ENCODE results near the gene EPG5. TPM values are rescaled to one million over a fixed set of nuclear protein-coding genes. Genes with fewer than 3 reads are reported as not detected.
"Not testable (repeated sequence)": the region's sequence is repeated elsewhere in the genome, so short reads cannot be mapped to it uniquely, and the experiment has no call there.

The EPG5 gene
- total RNA-seq, 1 experiment from 2014 or later = 11.0 TPM

DNA sequence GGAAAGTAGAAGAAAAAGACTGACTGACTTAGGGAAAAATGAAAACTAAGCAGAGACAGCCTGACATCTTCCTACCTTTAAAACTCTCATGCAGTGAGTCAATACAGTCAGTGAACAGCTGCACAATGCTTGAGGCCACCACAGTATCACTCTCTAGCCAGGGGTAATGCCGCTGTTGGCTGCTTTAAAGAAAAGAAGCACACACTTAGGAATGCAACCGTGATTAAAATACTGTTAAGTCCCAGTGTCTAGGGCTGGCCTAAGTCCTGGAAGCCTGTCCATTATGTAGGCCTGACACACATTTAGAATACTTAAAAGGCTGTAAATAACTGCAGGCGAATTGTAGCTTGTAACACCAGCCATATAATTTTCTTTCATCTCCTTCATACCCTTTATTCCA, 91.0 kb downstream of the EPG5 start:
- DNase-seq (ENCODE audit: extremely low read depth, low read depth) = no peak

DNA sequence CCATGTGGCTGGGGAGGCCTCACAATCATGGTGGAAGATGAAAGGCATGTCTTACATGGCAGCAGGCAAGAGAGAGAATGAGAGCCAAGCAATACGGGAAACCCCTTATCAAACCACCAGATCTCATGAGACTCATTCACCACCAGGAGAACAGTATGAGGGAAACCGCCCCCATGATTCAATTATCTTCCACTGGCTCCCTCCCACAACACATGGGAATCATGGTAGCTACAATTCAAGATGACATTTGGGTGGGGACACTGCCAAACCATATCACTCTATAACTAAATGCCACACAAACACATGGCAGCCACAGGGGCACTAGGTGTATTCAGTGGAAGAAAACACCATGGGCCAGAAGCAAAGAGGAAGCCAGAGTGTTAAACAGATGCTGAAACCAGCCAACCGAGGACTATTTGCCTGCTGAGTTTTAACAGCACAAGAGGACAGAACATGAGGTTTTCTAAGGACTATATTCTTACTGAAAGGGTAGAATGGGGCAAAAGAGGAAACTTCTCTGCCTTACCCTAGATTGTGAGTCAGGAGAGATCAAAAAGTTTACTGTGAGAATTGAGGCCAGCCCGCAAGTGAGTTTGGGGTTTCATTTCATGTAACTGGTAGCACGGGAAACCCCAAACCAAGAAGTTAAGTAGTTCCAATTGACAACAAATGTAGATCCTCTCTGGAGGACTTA, 92.5 kb downstream of the EPG5 start:
- no peak for DNase-seq (ENCODE audit: extremely low read depth, low read depth)

DNA sequence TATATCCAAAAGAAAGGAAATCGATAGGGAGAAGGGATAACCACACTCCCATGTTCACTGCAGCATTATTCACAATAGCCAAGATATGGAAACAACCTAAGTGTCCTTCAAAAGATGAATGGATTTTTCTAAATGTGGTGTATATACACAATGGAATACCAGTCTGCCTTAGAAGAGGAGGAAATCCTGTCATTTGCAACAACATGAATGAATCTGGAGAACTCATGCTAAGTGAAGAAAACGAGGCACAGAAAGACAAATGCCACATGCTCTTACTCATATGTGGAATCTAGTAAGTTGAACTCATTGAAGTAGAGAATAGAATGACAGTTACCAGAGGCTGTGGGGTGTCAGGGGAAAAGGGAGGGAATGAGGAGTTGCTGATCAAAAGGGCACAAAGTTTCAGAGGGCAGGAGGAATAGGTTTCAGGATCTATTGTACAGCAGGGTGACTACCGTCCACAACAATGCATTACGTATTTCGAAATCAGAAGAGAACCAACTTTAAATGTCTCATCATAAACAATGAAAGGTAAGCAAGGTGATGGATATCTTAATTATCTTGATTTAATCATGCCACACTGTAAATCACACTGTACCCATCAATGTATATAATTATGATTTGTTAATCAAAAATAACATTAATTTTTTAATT, 95.6 kb downstream of the EPG5 start:
- no peak for DNase-seq (ENCODE audit: extremely low read depth, low read depth)

DNA sequence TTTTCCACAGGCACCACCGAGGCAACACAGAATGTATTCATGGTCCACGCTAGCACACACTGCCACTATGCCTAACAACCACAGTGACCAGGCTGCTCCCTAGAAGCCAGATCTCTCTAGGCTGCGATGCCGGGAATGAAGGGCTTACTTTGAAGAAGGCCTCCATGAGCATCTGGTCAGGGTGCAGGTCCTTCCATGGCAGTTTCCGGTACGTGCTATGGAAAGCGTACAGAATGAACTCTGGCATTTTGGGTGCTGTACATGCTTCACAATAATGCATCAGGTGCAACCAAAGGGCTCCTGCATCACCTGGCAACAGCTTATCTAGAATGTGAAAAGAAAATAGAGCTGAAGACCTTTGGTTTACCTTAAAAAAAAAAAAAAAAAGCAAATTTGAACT, 96.7 kb downstream of the EPG5 start:
- DNase-seq (ENCODE audit: extremely low read depth, low read depth) = no peak

DNA sequence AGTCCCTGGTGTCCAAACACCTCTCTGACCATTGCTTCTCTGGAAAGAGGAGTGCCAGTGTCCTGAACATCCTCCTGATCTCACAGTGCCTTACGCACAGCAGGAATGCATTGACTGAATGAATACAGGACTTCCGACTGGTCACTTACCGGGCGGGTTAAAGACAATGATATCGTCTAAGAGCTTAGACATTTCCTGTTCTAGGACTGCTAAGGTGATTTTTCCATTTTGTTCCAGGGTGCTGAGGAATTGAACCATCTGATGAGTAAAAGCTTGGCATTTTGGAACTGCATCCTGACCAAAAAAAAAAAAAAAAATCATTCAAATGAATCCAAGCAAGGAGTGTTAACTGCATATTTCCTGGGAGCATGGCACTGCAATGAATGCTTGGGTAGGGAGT, 101.7 kb downstream of the EPG5 start:
- DNase-seq (ENCODE audit: extremely low read depth, low read depth) = no peak

DNA sequence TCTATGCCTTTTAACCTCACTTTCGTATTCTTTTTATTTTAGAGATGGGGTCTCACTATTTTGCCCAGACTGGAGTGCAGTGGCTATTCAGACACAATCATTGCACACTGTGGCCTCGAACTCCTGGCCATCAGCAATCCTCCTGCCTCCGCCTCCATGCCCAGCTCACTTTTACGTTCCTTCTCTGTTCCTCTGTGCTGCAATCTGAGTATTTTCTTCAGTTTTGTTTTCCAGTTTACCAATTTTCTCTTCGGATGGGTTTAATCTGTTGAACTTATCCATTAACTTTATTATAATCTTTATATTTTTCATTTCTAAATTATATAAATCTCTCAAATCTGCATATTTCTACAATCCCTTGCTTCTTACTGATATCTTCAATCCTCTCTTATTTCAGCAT, 103.0 kb downstream of the EPG5 start:
- no peak for DNase-seq (ENCODE audit: extremely low read depth, low read depth)

DNA sequence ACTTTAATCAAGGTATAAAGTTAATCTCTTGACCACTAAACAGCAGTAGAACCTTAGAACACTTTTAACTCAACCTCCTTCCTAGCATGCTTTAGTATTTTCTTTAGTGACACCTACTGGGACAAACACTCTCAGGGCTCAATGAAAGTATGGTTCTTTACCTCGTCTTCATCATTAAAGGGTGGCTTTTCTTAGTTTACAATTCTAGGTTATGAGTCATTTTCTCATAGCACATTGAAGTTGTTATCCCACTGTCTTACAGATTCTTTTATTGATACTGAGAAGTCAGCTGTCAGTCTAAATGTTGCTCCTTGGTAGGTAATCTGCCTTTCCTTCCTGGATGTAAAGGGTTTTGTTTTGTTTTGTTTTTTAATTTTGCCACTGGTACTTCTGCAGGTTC, 103.7 kb downstream of the EPG5 start:
- DNase-seq (ENCODE audit: extremely low read depth, low read depth) = no peak

DNA sequence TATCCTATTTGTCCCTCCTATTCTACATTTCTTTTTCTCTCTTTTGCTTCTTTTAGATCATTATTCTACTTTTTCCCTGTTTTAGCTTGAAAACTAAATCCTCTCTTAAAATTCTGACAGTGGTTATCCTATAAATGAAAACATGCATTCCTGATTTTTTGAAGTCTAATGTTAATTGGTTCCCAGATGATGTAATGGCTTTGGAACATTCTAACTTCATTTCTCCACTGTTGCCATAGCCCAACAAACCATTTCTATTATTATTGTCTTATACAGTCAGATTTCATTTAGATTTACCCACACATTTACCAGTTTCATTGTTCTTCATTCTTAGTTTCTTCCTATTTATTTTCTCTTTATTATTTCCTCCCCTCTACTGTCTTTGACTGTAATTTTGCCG, 105.2 kb downstream of the EPG5 start:
- no peak for DNase-seq (ENCODE audit: extremely low read depth, low read depth)

DNA sequence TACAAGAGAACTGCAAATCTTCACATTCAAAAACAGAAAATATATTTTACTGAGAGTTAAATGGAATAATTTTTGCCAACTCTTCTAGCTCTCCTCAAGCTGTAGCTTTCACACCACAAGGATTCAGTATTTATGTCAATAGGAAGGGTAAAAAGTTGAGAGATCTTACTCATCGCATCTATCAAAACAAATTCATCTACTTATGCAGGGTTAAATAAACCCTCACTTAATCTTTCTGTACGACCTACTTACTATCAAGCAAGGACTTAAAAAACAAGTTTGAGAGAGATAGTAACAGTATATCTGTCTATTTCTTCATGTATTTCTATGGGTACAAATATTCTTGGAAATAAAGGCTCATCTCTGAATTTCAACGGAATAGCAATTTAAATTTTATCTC, 106.2 kb downstream of the EPG5 start:
- no peak for DNase-seq (ENCODE audit: extremely low read depth, low read depth)

DNA sequence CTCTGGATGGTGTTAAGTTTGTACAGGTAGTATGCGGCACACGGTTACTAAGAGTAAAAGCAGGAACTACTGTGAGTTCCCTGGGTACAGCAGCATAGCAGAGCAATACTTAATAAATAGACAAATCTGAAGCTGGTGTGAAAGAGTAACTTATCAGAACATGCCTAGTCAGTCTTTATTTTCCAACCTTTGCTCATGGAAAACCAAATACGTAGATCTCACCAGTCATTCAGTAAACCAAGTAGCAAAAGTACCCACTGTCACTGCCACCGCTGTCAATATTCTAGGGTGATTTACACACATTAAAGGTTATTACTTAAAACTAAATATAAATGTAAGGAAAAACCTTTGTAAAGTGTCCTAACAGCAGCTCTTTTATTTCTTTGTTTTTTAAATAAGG, 106.6 kb downstream of the EPG5 start:
- DNase-seq (ENCODE audit: extremely low read depth, low read depth) = no peak

DNA sequence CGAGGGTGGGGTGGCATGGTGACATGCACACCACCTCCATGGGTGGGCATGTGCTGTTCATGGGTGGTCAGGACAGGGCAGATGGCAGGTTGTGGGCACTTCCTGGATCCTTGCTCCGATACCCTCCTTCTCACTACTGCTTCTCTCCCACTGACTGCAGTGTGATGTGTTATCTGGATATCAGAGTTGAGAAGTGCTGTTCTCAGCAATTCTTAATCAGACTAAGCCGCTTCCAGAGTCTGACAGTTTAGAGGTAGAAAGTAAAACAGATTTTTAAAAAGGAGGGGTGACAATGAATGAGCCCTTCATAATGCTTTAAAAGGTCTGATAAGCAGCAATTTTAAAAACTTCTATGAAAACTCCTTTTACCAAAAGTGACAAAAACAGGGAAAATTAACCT, 107.8 kb downstream of the EPG5 start:
- no peak for DNase-seq (ENCODE audit: extremely low read depth, low read depth)

DNA sequence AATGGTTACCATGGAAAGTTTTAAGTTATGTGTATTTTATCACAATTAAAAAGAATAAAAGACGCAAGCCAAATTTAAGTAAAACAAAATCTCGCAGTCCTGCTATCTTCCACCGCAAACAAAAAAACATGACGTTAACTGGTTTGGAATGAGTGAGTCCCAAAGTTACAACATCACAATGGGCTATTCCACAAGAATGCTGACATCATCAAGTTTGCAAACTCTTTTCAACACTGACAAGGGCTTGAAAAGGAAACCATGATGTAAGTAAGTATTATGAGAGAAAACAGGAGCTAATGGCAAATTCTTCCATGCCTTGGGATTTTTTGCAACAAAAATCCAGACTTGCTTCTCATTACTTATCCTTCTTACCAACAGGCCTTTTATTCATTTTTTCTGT, 110.6 kb downstream of the EPG5 start:
- no peak for DNase-seq (ENCODE audit: extremely low read depth, low read depth)

DNA sequence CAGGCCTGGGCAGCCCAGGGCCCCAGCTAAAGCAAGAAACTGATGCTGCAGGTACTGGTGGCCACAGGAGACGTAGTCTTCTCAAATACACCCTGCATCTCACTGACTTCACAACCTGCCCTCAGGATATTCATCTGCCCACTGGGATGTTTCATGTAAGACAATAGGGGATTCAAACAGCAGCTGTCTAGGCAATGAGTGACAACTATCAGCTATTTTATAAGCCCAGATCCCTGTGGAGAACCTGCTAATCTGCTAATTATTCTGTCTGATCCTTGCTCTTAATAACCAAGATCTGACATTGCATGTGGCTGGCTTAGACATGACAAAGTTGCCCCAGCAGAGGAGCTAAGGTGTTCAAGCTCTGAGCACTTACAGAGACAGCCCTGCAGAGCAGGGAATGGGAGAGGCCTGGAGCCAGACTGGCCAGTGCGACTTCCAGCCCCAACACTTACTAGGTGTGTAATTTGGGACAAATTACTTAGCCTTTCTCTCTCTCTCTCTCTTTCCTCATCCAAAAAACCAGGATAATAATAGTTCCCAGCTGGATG, 113.0 kb downstream of the EPG5 start:
- no peak for DNase-seq (ENCODE audit: extremely low read depth, low read depth)

DNA sequence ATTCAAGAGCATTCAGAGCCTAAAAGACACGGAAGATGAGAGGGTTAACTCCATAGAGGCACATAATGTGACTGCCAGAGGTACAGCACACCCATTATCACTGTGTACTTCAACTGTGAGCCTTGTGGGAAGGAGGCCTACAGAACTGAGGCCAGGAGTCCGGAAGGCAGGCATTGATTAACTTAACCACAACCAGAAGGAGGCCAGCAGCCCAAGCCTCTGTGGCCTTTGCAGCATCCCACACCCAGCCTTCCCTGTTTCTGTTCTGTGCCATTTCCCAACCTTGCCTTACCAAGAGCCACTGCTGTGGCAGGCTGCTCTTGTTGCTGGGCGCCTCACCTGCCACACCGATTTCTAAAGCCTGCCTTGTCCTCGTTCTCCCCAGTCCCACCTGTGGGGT, 114.5 kb downstream of the EPG5 start:
- DNase-seq (ENCODE audit: extremely low read depth, low read depth) = no peak

DNA sequence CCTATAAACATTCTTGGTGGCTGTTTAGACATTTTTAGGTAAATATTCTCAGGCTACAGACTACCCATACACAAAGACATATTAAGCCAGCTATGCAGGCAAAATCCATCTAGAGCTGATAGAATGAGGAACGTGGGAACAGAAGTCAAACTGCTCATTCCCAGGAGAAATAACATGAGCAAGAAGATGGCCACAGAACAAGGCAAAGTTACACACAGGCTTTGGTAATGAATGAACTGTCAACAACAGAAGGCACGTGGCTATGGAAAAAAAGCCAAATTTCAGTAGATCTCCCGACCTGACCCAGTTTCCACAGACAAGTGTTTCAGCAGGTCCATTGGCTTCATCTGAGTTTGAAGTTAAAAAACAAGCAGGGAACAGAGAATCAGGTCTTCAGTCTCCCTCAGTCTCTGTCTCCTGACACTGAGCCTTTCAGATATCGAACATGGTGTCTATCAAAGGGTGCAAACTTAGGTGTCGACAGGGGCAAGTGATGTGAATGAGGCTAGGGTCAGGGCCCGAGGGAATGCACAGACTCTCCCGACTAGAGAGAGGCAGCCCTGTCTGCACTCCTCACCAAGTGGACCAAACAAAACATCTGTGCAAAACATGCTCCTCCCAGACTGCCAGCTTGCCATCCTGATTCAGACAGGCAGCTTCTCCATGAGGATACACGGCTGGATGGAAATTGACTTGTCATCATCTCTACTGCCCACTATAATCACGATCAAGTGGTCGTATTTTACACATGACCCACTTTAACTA, 115.8 kb downstream of the EPG5 start:
- no peak for DNase-seq (ENCODE audit: extremely low read depth, low read depth)

DNA sequence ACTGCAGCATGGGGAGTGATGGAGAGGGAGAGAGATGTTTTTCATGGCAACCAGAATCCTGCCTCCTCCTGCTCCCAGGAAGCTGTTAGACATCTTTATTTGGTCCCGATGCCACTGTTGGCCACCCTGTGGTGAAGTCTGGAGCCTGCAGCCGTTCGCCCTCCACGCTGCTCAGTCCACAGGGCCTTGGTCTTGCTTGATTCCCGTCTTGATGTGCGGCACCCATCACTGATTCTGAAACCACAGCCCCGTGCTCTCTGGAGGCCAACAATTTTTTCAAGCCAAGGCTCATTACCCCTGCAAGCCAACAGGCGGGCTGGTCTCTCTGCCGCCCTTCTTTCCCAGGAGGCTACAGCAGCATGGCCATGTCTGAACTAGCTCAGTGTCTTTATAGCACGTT, 117.1 kb downstream of the EPG5 start:
- no peak for DNase-seq (ENCODE audit: extremely low read depth, low read depth)

DNA sequence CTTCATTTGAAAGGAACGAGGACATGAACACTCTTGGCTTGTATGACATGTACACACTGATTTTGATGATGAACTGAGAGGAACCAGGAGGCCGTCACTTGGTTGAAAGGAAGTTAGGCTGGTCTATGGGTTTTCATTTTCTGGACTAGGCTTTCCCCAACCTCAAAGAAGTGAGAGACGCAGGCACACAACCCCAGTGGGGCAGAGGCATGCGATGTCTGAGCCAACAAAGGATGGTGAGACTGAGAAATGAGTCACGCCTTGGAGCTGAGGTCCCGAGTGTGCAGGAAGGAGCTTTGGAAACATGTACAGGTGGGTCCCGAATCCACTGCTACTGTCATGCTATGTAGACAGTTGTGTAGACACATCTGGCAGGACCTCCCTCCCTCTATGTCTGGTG, 117.6 kb downstream of the EPG5 start:
- no peak for DNase-seq (ENCODE audit: extremely low read depth, low read depth)

DNA sequence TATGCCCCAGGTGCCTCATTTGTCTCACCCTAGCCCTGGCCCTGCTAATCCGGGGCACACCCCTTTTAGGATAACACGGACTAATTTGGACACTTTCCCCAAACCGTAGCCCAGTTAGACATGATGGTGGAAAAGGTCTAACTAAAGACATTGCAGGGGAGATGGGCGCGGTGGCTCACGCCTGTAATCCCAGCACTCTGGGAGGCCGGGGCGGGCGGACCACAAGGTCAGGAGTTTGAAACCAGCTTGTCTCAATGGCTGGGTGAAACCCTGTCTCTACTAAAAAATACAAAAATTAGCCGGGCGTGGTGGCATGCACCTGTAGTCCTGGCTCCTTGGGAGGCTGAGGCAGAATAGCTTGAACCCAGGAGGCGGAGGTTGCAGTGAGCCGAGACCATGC, 118.5 kb downstream of the EPG5 start:
- not testable (repeated sequence) for DNase-seq (ENCODE audit: extremely low read depth, low read depth)

DNA sequence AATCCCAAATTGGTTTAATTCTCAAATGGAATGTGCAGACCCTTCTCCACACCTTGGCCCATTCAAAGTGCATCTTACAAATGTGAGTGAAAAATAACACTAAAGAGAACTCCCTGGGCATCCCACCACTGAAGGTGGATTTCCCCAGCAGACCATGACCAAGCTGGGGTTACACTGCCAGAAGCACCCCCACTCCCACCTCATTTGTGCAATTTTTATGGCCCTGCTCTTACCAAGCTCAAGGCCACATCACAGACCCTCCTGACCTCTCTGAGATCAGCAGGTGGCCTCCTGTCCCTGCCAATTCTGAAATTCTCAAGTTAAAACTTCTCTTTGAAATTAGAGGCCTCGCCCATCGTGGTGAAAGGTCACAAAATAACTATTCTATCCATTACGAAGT, 120.0 kb downstream of the EPG5 start:
- no peak for DNase-seq (ENCODE audit: extremely low read depth, low read depth)

DNA sequence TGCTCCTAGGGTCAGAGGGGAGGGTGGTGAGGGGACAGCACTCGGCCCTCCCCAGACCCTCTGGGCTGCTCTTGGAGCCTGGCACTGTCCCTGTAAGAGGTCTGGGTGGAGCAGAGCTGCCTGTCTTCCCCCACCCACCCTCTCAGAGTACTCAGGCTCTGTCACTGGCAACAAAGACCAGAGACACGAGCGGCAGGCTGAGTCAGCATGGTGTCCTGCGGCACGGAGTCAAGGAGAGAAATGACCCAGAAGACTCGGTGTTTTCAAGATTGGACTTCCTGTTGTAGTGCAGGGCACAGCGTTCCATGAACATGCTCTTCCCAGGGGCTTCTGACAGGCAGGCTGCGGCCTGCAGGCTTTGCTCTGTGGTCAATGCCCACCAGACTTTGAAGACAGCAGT, 121.7 kb downstream of the EPG5 start:
- no peak for DNase-seq (ENCODE audit: extremely low read depth, low read depth)

DNA sequence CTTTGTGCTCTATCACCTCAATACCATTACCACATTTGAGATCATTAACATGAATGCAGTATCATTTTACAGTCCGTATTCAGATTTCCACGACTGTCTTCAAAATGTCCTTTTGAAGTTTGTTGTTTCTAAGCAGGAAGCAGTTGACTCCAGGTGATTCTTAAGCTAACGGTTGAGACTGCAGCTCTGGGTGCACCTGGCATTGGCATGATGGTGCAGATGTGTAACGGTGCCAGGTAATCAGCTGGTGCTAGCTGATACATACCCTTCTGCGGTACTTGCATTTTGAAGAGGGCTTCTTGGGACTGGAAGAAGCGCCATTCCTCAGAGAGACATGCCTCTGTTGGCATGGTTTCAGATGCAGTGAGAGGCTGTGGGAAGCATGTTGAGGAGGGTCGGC, 122.2 kb downstream of the EPG5 start:
- DNase-seq (ENCODE audit: extremely low read depth, low read depth) = no peak

DNA sequence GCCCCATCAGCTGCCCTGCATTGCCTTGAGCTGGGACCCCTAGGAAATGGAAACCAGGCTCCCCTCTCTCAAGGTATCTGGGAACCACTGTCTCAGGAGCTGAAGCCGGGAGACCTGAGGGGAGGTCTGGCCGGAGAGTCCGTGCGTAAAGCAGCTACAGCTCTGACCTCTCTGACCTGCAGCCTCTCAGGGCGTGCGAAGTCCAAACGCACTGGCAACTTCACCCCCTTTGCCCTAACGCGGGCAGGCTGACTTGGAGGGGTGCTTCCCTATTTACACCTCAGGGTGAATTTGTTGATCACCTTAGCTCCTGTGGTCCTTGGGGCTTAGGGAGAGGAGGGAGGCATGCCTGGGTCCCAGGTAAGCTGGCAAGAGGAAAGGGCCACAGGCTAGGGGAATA, 124.1 kb downstream of the EPG5 start:
- DNase-seq (ENCODE audit: extremely low read depth, low read depth) = no peak
